BE2C (cell line): ENCODE data around the gene PACSIN2.
"Not testable (repeated sequence)": the region's sequence is repeated elsewhere in the genome, so short reads cannot be mapped to it uniquely, and the experiment has no call there.

Experiments
- DNase-seq: peaks from one replicate; pipeline ENCODE4 v3.0.0-alpha.2; 2020
- H3K27me3 ChIP-seq: fragments of 250-450 bp; sonication (Bioruptor Pico); 2 replicates; pipeline ENCODE4 v1.5.1; 2020; ENCODE audit warnings: mild to moderate bottlenecking
- H3K36me3 ChIP-seq: fragments of 250-450 bp; sonication (Bioruptor Pico); 2 replicates; pipeline ENCODE4 v1.5.1; 2020; ENCODE audit warnings: mild to moderate bottlenecking
- H3K4me1 ChIP-seq: fragments of 250-450 bp; sonication (Bioruptor Pico); 2 replicates; pipeline ENCODE4 v1.5.1; 2020
- H3K4me3 ChIP-seq: 2 replicates; pipeline ENCODE4 v1.5.1; 2011; ENCODE audit warnings: low read depth, low read length
- H3K9me3 ChIP-seq: fragments of 250-450 bp; sonication (Bioruptor Pico); 2 replicates; pipeline ENCODE4 v1.5.1; 2020
- CTCF ChIP-seq: IDR thresholded peaks from 2 replicates; pipeline ENCODE4 v1.5.1; 2012; ENCODE audit warnings: mild to moderate bottlenecking, low read depth, low read length

The PACSIN2 gene

GRCh38 chr22:42972649-42973535 is 42.1 kb downstream of the PACSIN2 start:
- Histone ChIP-seq H3K4me1 (no peaks in the 10 kb centered on the region), H3K9me3 (no peaks in the 10 kb centered on the region), H3K36me3 (no peaks in the 10 kb centered on the region), H3K4me3 (no peak overlapping the region), H3K27me3 (no peaks in the 10 kb centered on the region)
- no peak for TF ChIP-seq CTCF
- DNase-seq: no peak

DNA sequence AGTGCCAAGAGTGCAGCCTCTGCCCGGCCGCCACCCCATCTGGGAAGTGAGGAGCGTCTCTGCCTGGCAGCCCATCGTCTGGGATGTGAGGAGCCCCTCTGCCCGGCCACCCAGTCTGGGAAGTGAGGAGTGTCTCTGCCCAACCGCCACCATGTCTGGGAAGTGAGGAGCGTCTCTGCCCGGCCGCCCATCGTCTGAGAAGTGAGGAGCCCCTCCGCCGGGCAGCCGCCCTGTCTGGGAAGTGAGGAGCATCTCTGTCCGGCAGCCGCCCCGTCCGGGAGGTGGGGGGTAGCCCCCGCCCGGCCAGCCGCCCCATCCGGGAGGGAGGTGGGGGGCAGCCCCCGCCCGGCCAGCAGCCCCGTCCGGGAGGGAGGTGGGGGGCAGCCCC is 43.5 kb downstream of the PACSIN2 start:
- H3K4me1 ChIP-seq, DNase-seq, H3K27me3 ChIP-seq, H3K4me3 ChIP-seq, H3K9me3 ChIP-seq, H3K36me3 ChIP-seq: not testable (repeated sequence)

GRCh38 chr22:42970029-42970428 is 44.9 kb downstream of the PACSIN2 start:
- H3K4me1 ChIP-seq: no peaks in the 10 kb centered on the region
- DNase-seq: no peak
- no peaks in the 10 kb centered on the region for H3K36me3 ChIP-seq
- no peak overlapping the region for H3K4me3 ChIP-seq
- no peaks in the 10 kb centered on the region for H3K27me3 ChIP-seq
- no peak for TF ChIP-seq CTCF
- no peaks in the 10 kb centered on the region for H3K9me3 ChIP-seq

- DNase-seq: no peak
- Histone ChIP-seq H3K4me1 (no peaks in the 10 kb centered on the region), H3K36me3 (no peaks in the 10 kb centered on the region), H3K9me3 (no peaks in the 10 kb centered on the region), H3K27me3 (no peaks in the 10 kb centered on the region), H3K4me3 (no peak overlapping the region)
- TF ChIP-seq CTCF: no peak
Measured at GRCh38 chr22:42969348-42969975, 45.5 kb downstream of the PACSIN2 start.

GRCh38 chr22:42967933-42968332 is 47.0 kb downstream of the PACSIN2 start:
- DNase-seq: no peak
- Histone ChIP-seq H3K36me3 (no peaks in the 10 kb centered on the region), H3K9me3 (no peaks in the 10 kb centered on the region), H3K27me3 (no peaks in the 10 kb centered on the region), H3K4me3 (no peak overlapping the region), H3K4me1 (no peaks in the 10 kb centered on the region)
- TF ChIP-seq CTCF: no peak

- Histone ChIP-seq H3K4me3 (no peak overlapping the region), H3K27me3 (no peaks in the 10 kb centered on the region), H3K36me3 (no peaks in the 10 kb centered on the region), H3K9me3 (no peaks in the 10 kb centered on the region), H3K4me1 (no peaks in the 10 kb centered on the region)
- no peak for DNase-seq
- no peak for TF ChIP-seq CTCF
Measured at GRCh38 chr22:42967005-42967404, 47.9 kb downstream of the PACSIN2 start.
